Glutamatergic neuron (in vitro differentiated cells): ENCODE measurements around the gene PLEKHJ1. TPM values are rescaled to one million over a fixed set of nuclear protein-coding genes. Genes with fewer than 3 reads are reported as not detected.

ENCODE experiments used
- microRNA-seq: library from miRNA; unstranded; fragments of <30 nt; microRNA quantifications from one replicate; pipeline ENCODE4, GENCODE V29; 2020; ENCODE audit not compliant: unreplicated experiment
- total RNA-seq: library from RNA; stranded (reverse); fragmentation: NEBNext Ultra II Directional; extraction: Animal tissue kit (Norgen Biotek cat#: 25700); gene quantifications from one replicate; pipeline ENCODE4 v1.2.1, GENCODE V29; 2021; ENCODE audit not compliant: unreplicated experiment

Gene PLEKHJ1
- total RNA-seq, 1 donor from 2014 or later, result 164 TPM

Small RNAs within 50 kb of the gene (microRNA-seq; reads per million reads assigned to microRNA genes)
- gene MIR1227, result 144 reads per million, percentile 77 among the genes with 10 or more reads in this experiment
- gene MIR4321, result not detected

Other genes with a start within 250 kb of the PLEKHJ1 start
- 70.4 TPM for gene BTBD2, start 220.6 kb downstream of the PLEKHJ1 start, total RNA-seq
- gene MKNK2, start 185.1 kb downstream of the PLEKHJ1 start, total RNA-seq, result 149 TPM
- gene MOB3A, start 140.0 kb downstream of the PLEKHJ1 start, total RNA-seq, result 66.0 TPM
- 10.6 TPM for gene IZUMO4, start 139.4 kb downstream of the PLEKHJ1 start, total RNA-seq
- 133 TPM for gene AP3D1, start 84.8 kb downstream of the PLEKHJ1 start, total RNA-seq
- 71.4 TPM for gene DOT1L, start 72.4 kb downstream of the PLEKHJ1 start, total RNA-seq
- gene SF3A2, start 495 bp upstream of the PLEKHJ1 start, total RNA-seq, result 101 TPM
- 11.0 TPM for gene AMH, start 13.0 kb upstream of the PLEKHJ1 start, total RNA-seq
- not detected for gene JSRP1, start 20.1 kb upstream of the PLEKHJ1 start, total RNA-seq
- gene PEAK3, start 45.8 kb upstream of the PLEKHJ1 start, total RNA-seq, result not detected
- 0.25 TPM for gene LINGO3, start 71.8 kb upstream of the PLEKHJ1 start, total RNA-seq
- 105 TPM for gene LSM7, start 92.3 kb upstream of the PLEKHJ1 start, total RNA-seq
- gene SPPL2B, start 92.4 kb upstream of the PLEKHJ1 start, total RNA-seq, result 166 TPM
- gene TMPRSS9, start 123.9 kb upstream of the PLEKHJ1 start, total RNA-seq, result 0.29 TPM
- gene TIMM13, start 191.3 kb upstream of the PLEKHJ1 start, total RNA-seq, result 91.5 TPM
- 45.8 TPM for gene LMNB2, start 220.6 kb upstream of the PLEKHJ1 start, total RNA-seq
- gene GADD45B, start 239.8 kb upstream of the PLEKHJ1 start, total RNA-seq, result 3.8 TPM